Prostate gland (tissue), 2 donors: Measurements from ENCODE around the gene SSUH2.

ENCODE experiments used
- POLR2A ChIP-seq: fragments of 450-650 bp; IDR thresholded peaks from one replicate; pipeline ENCODE4 v1.6.1; 2016; ENCODE audit warnings: antibody characterized with exemption, mild to moderate bottlenecking
- POLR2AphosphoS5 ChIP-seq: sonication (generic); formaldehyde crosslinking; IDR thresholded peaks from one replicate; pipeline ENCODE4 v1.6.1; 2017; ENCODE audit warnings: antibody characterized with exemption
- TF ChIP-seq, protein P1 (sequence below), 4 experiments: fragments of 200-600 bp in 2 of 4; fragments of 450-650 bp in 2 of 4; sonication (generic) in 2 of 4; IDR thresholded peaks; 1 replicate in 3 of 4; 2 replicates in 1 of 4; pipeline ENCODE4 v1.5.1; 2016 to 2019; ENCODE audit warnings: antibody characterized with exemption in 4 of 4, mild to moderate bottlenecking in 2 of 4, moderate library complexity in 2 of 4

GRCh38 chr3:8593021-8593827, 51.4 kb downstream of the SSUH2 start:
- TF ChIP-seq, protein P1, sequence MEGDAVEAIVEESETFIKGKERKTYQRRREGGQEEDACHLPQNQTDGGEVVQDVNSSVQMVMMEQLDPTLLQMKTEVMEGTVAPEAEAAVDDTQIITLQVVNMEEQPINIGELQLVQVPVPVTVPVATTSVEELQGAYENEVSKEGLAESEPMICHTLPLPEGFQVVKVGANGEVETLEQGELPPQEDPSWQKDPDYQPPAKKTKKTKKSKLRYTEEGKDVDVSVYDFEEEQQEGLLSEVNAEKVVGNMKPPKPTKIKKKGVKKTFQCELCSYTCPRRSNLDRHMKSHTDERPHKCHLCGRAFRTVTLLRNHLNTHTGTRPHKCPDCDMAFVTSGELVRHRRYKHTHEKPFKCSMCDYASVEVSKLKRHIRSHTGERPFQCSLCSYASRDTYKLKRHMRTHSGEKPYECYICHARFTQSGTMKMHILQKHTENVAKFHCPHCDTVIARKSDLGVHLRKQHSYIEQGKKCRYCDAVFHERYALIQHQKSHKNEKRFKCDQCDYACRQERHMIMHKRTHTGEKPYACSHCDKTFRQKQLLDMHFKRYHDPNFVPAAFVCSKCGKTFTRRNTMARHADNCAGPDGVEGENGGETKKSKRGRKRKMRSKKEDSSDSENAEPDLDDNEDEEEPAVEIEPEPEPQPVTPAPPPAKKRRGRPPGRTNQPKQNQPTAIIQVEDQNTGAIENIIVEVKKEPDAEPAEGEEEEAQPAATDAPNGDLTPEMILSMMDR (IDR thresholded peaks at IDR 0.05): no peak
- TF ChIP-seq POLR2AphosphoS5 (no peak), POLR2A (no peak)
